ENCODE results near the gene HTRA3. TPM values are rescaled to one million over a fixed set of nuclear protein-coding genes. Genes with fewer than 3 reads are reported as not detected.

HTRA3 gene
- total RNA-seq, 1 donor from 2014 or later = 35.2 TPM

DNA sequence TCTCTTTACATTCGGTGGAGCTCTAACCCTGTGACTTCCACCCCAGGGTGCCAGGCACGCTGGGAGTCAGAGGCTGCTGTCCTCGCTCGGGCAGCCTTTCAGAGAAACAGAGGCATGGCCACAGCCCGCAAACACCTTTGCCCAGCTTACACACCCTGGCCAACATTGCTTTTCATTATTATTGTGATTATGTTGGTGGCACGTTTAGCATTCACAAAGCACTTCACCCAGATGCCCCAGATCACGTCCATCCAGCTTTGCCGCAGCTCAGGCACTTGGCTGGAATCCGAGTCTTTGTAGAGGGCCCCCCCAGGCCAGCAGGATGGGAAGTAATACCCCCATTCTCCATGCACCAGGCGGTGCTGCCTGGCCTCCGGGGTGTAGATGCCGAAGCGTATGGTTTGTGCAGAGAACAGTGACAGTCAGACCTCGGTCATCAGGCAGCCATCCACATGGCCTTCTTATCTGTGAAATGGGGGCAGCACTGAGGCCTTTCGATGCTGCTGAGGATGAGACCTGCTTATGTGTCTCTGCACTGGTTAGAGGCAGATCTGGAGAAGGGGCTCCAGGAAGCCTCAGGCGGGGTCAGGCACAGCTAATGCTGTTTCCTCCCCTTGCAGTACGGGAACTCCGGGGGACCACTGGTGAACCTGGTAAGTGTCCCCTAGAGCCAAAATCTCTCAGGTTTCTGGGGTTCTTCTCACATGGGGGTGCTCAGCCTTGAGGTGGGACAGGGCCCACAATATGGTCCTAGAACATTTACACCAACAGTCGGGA, 22.3 kb downstream of the HTRA3 start:
- FAIRE-seq (no peak), DNase-seq (ENCODE audit: low read depth) (no peak)
- no peaks in the 10 kb centered on the region for H4K20me1 ChIP-seq (ENCODE audit: insufficient read depth, low read length)
- H3K27ac ChIP-seq (ENCODE audit: low read depth, low read length) = no peak overlapping the region
- Mint-ChIP-seq H3K27ac (ENCODE audit: unreplicated experiment) (no peak overlapping the region), H3K27me3 (ENCODE audit: low read depth, unreplicated experiment) (peaks cover 13% of the 10 kb centered on the region), H3K4me1 (ENCODE audit: low read depth, unreplicated experiment) (no peaks in the 10 kb centered on the region), H3K9me3 (ENCODE audit: unreplicated experiment) (no peaks in the 10 kb centered on the region), H3K36me3 (ENCODE audit: low read depth, unreplicated experiment) (peaks cover 33% of the 10 kb centered on the region), H3K4me3 (ENCODE audit: unreplicated experiment) (no peak overlapping the region)
- no peaks in the 10 kb centered on the region for H3K36me3 ChIP-seq (ENCODE audit: insufficient read depth, low read length)
- no peaks in the 10 kb centered on the region for H3K27me3 ChIP-seq (ENCODE audit: insufficient read depth, low read length)
- H3K4me2 ChIP-seq (ENCODE audit: low read length) = no peak overlapping the region
- H3K79me2 ChIP-seq (ENCODE audit: insufficient read depth, low read length) = no peaks in the 10 kb centered on the region
- no peaks in the 10 kb centered on the region for H3K4me1 ChIP-seq (ENCODE audit: insufficient read depth, low read length)
- H3K9ac ChIP-seq (ENCODE audit: low read length) = no peak overlapping the region
- no peak overlapping the region for H2AFZ ChIP-seq (ENCODE audit: low read depth, low read length)
- no peak overlapping the region for H3K4me3 ChIP-seq (ENCODE audit: insufficient read depth, low read depth, low read length)
- TF ChIP-seq EZH2 (IDR thresholded peaks at IDR 0.05; ENCODE audit: insufficient read depth, low read length) = no peak
- TF ChIP-seq, protein P1, sequence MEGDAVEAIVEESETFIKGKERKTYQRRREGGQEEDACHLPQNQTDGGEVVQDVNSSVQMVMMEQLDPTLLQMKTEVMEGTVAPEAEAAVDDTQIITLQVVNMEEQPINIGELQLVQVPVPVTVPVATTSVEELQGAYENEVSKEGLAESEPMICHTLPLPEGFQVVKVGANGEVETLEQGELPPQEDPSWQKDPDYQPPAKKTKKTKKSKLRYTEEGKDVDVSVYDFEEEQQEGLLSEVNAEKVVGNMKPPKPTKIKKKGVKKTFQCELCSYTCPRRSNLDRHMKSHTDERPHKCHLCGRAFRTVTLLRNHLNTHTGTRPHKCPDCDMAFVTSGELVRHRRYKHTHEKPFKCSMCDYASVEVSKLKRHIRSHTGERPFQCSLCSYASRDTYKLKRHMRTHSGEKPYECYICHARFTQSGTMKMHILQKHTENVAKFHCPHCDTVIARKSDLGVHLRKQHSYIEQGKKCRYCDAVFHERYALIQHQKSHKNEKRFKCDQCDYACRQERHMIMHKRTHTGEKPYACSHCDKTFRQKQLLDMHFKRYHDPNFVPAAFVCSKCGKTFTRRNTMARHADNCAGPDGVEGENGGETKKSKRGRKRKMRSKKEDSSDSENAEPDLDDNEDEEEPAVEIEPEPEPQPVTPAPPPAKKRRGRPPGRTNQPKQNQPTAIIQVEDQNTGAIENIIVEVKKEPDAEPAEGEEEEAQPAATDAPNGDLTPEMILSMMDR (IDR thresholded peaks at IDR 0.05; ENCODE audit: insufficient read depth, low read depth, low read length) = no peak
- H3K9me3 ChIP-seq (ENCODE audit: insufficient read depth, low read depth, low read length) = no peaks in the 10 kb centered on the region

DNA sequence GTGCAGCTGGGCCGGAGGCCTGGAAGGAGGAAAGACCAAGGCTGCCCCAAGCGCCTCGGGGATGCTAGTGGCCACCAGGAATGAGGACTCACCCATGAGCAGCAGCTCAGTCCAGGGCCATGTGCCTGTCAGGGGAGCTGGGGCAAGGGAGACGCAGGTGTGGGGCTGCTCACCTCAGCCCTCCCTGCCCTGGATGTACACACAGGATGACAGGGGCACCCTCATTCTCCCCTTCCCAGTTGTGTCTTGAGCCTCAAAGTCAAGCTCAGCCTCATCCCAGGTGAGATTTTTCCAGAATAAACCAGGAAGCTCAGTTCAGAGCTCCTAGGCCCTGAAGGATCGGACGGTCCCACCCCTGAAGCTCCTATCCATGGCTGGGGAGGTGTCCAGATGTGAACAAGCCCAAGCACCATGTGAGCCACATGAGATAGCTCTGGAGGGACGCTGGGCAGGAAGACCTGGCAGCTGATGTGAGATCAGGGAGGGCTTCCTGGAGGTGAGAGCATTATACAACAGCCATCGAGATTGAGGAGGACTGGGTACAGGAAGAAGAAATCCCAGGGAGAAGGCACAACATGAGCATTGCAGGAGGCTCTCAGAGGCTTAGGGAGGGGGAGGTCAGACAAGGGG, 23.0 kb downstream of the HTRA3 start:
- H3K27ac Mint-ChIP-seq (ENCODE audit: unreplicated experiment) = no peak overlapping the region
- FAIRE-seq = no peak

More for the DNA sequence above, 23.0 kb downstream of the HTRA3 start:
- Histone ChIP-seq H3K9me3 (ENCODE audit: insufficient read depth, low read depth, low read length) (no peaks in the 10 kb centered on the region), H3K27me3 (ENCODE audit: insufficient read depth, low read length) (no peaks in the 10 kb centered on the region), H4K20me1 (ENCODE audit: insufficient read depth, low read length) (no peaks in the 10 kb centered on the region), H3K4me1 (ENCODE audit: insufficient read depth, low read length) (no peaks in the 10 kb centered on the region), H3K9ac (ENCODE audit: low read length) (no peak overlapping the region), H3K27ac (ENCODE audit: low read depth, low read length) (no peak overlapping the region), H3K36me3 (ENCODE audit: insufficient read depth, low read length) (no peaks in the 10 kb centered on the region), H3K4me3 (ENCODE audit: insufficient read depth, low read depth, low read length) (no peak overlapping the region), H2AFZ (ENCODE audit: low read depth, low read length) (no peak overlapping the region), H3K4me2 (ENCODE audit: low read length) (no peak overlapping the region), H3K79me2 (ENCODE audit: insufficient read depth, low read length) (no peaks in the 10 kb centered on the region)
- peaks cover 28% of the 10 kb centered on the region for H3K36me3 Mint-ChIP-seq (ENCODE audit: low read depth, unreplicated experiment)
- TF ChIP-seq EZH2 (IDR thresholded peaks at IDR 0.05; ENCODE audit: insufficient read depth, low read length) = no peak
- TF ChIP-seq, protein P1 (IDR thresholded peaks at IDR 0.05; ENCODE audit: insufficient read depth, low read depth, low read length) = no peak
- H3K9me3 Mint-ChIP-seq (ENCODE audit: unreplicated experiment) = no peaks in the 10 kb centered on the region
- H3K27me3 Mint-ChIP-seq (ENCODE audit: low read depth, unreplicated experiment) = peaks cover 12% of the 10 kb centered on the region
- no peaks in the 10 kb centered on the region for H3K4me1 Mint-ChIP-seq (ENCODE audit: low read depth, unreplicated experiment)
- H3K4me3 Mint-ChIP-seq (ENCODE audit: unreplicated experiment) = no peak overlapping the region
- no peak for DNase-seq (ENCODE audit: low read depth)

Measured in astrocyte (in vitro differentiated cells and primary cell).